Parathyroid adenoma (tissue), 2 donors: ENCODE data around the gene RAPGEF1.

Source experiments
- H2AFZ ChIP-seq: fragments of 300-600 bp; sonication (generic); one replicate; pipeline ENCODE4 v1.7.0; 2017; ENCODE audit warnings: antibody characterized with exemption, mild to moderate bottlenecking
- H3K27ac ChIP-seq: fragments of 300-600 bp; sonication (generic); one replicate; pipeline ENCODE4 v1.7.0; 2017
- H3K27me3 ChIP-seq: fragments of 300-600 bp; sonication (generic); one replicate; pipeline ENCODE4 v1.7.0; 2017; ENCODE audit warnings: low read length; ENCODE audit not compliant: control insufficient read depth, insufficient read depth
- H3K36me3 ChIP-seq: fragments of 300-600 bp; sonication (generic); one replicate; pipeline ENCODE4 v1.7.0; 2017; ENCODE audit warnings: low read length; ENCODE audit not compliant: control insufficient read depth, insufficient read depth
- H3K4me1 ChIP-seq: fragments of 300-600 bp; sonication (generic); one replicate; pipeline ENCODE4 v1.7.0; 2017; ENCODE audit warnings: control low read depth
- H3K4me2 ChIP-seq: fragments of 300-600 bp; sonication (generic); one replicate; pipeline ENCODE4 v1.7.0; 2017; ENCODE audit warnings: low read length
- H3K4me3 ChIP-seq: fragments of 300-600 bp; sonication (generic); one replicate; pipeline ENCODE4 v1.7.0; 2017; ENCODE audit warnings: low read depth, low read length
- H3K79me2 ChIP-seq: fragments of 300-600 bp; sonication (generic); one replicate; pipeline ENCODE4 v1.7.0; 2017; ENCODE audit warnings: control low read depth
- H3K9ac ChIP-seq: fragments of 300-600 bp; sonication (generic); one replicate; pipeline ENCODE4 v1.7.0; 2017; ENCODE audit warnings: mild to moderate bottlenecking
- H3K9me3 ChIP-seq: fragments of 300-600 bp; sonication (generic); one replicate; pipeline ENCODE4 v1.7.0; 2017; ENCODE audit warnings: low read length; ENCODE audit not compliant: control insufficient read depth
- CTCF ChIP-seq: fragments of 300-600 bp; sonication (generic); IDR thresholded peaks from one replicate; pipeline ENCODE4 v1.7.0; 2017; ENCODE audit warnings: antibody characterized with exemption, mild to moderate bottlenecking
- donor health status: primary hyperparathyroidism.

RAPGEF1 gene

GRCh38 chr9:131738293-131739132, 1.4 kb downstream of the RAPGEF1 start:
- H3K27ac ChIP-seq: peak overlapping the region; percentile 49
- H3K9ac ChIP-seq: no peak overlapping the region
- peak overlapping the region; percentile 61 for H3K4me3 ChIP-seq
- H3K36me3 ChIP-seq: no peaks in the 10 kb centered on the region
- H3K4me1 ChIP-seq: no peaks in the 10 kb centered on the region
- no peak for TF ChIP-seq CTCF
- peaks cover 23% of the 10 kb centered on the region for H3K79me2 ChIP-seq
- H3K27me3 ChIP-seq: no peaks in the 10 kb centered on the region
- H3K9me3 ChIP-seq: no peaks in the 10 kb centered on the region
- H3K4me2 ChIP-seq: peak overlapping the region; percentile 92
- peak overlapping the region; percentile 56 for H2AFZ ChIP-seq

- no peak for TF ChIP-seq CTCF
- H3K9me3 ChIP-seq: no peaks in the 10 kb centered on the region
- H3K79me2 ChIP-seq: peaks cover 26% of the 10 kb centered on the region
- no peak overlapping the region for H3K4me2 ChIP-seq
- no peaks in the 10 kb centered on the region for H3K36me3 ChIP-seq
- H3K9ac ChIP-seq: no peak overlapping the region
- H3K4me3 ChIP-seq: no peak overlapping the region
- H3K27me3 ChIP-seq: no peaks in the 10 kb centered on the region
- H3K27ac ChIP-seq: no peak overlapping the region
- no peak overlapping the region for H2AFZ ChIP-seq
- H3K4me1 ChIP-seq: no peaks in the 10 kb centered on the region
Measured at GRCh38 chr9:131737426-131737825, 2.5 kb downstream of the RAPGEF1 start.

- Histone ChIP-seq H3K79me2 (peaks cover 29% of the 10 kb centered on the region), H3K36me3 (no peaks in the 10 kb centered on the region), H3K4me1 (no peaks in the 10 kb centered on the region), H3K4me3 (no peak overlapping the region), H3K27me3 (no peaks in the 10 kb centered on the region), H3K9me3 (no peaks in the 10 kb centered on the region), H3K4me2 (no peak overlapping the region), H3K9ac (no peak overlapping the region), H2AFZ (no peak overlapping the region), H3K27ac (no peak overlapping the region)
- TF ChIP-seq CTCF: no peak
Measured at GRCh38 chr9:131736431-131736830, 3.4 kb downstream of the RAPGEF1 start.

- no peak overlapping the region for H2AFZ ChIP-seq
- no peaks in the 10 kb centered on the region for H3K4me1 ChIP-seq
- H3K4me2 ChIP-seq: no peak overlapping the region
- no peak overlapping the region for H3K9ac ChIP-seq
- no peaks in the 10 kb centered on the region for H3K9me3 ChIP-seq
- H3K27ac ChIP-seq: no peak overlapping the region
- peaks cover 33% of the 10 kb centered on the region for H3K79me2 ChIP-seq
- TF ChIP-seq CTCF: no peak
- H3K36me3 ChIP-seq: no peaks in the 10 kb centered on the region
- no peaks in the 10 kb centered on the region for H3K27me3 ChIP-seq
- no peak overlapping the region for H3K4me3 ChIP-seq
Measured at GRCh38 chr9:131735238-131736128, 4.4 kb downstream of the RAPGEF1 start.
